Heart right ventricle (tissue), 16 donors: ENCODE measurements around the gene NPBWR2. TPM values are rescaled to one million over a fixed set of nuclear protein-coding genes. Genes with fewer than 3 reads are reported as not detected.

Experiments
- ATAC-seq, 8 donors: fragments of 200-7000 bp; cut with Tn5 transposase; one replicate each; pipeline ENCODE4 v1.9.1; 2020; ENCODE audit warnings: mild to moderate bottlenecking in 8 of 8, moderate library complexity in 8 of 8, moderate number of reproducible peaks in 1 of 8
- DNase-seq, 2 donors: peaks; one replicate each; pipeline ENCODE4 v3.0.0-alpha.2; 2020
- H3K27ac ChIP-seq, 10 donors: fragments of 200-600 bp; sonication (generic) in 2 of 10; one replicate each; pipeline versions ENCODE4 v1.5.0 to v1.8.0; 2020 to 2022; ENCODE audit warnings: mild to moderate bottlenecking in 3 of 10
- H3K27me3 ChIP-seq, 7 donors: fragments of 200-600 bp; one replicate each; pipeline ENCODE4 v1.8.0; 2021 to 2022; ENCODE audit warnings: mild to moderate bottlenecking in 2 of 7
- H3K36me3 ChIP-seq, 9 donors: fragments of 200-600 bp; sonication (generic) in 1 of 9; one replicate each; pipeline versions ENCODE4 v1.5.0 to v1.8.0; 2020 to 2022; ENCODE audit warnings: mild to moderate bottlenecking in 2 of 9
- H3K4me1 ChIP-seq, 9 donors: fragments of 200-600 bp; sonication (generic) in 1 of 9; one replicate each; pipeline versions ENCODE4 v1.5.0 to v1.8.0; 2020 to 2022; ENCODE audit warnings: mild to moderate bottlenecking in 4 of 9
- H3K4me3 ChIP-seq, 10 donors: fragments of 200-600 bp; sonication (generic) in 2 of 10; one replicate each; pipeline versions ENCODE4 v1.5.0 to v1.8.0; 2020 to 2022; ENCODE audit warnings: mild to moderate bottlenecking in 7 of 10, moderate library complexity in 2 of 10
- H3K9me3 ChIP-seq, 11 donors: fragments of 200-600 bp in 10 of 11; sonication (generic) in 2 of 11; one replicate each; pipeline versions ENCODE4 v1.5.0 to v1.8.0; 2013 to 2022; ENCODE audit warnings: mild to moderate bottlenecking in 2 of 11, control low read depth in 1 of 11, moderate library complexity in 1 of 11
- CTCF ChIP-seq, 9 donors: fragments of 200-600 bp; sonication (generic) in 2 of 9; IDR thresholded peaks; one replicate each; pipeline versions ENCODE4 v1.5.0 to v1.8.0; 2021 to 2022; ENCODE audit warnings: antibody characterized with exemption in 9 of 9, mild to moderate bottlenecking in 5 of 9, moderate library complexity in 1 of 9
- WGBS, 2 donors: extraction: QIAGEN DNeasy Blood & Tissue Kit; methylation state at CpG; one replicate each; pipeline ENCODE4 v1.1.7; 2013; ENCODE audit warnings: inconsistent platforms in 1 of 2; 5-methylcytosine and 5-hydroxymethylcytosine counted together
- intact Hi-C, 10 donors: fragments of 100-400 bp; cut with DNase I; formaldehyde crosslinking; loops; one replicate each; pipeline versions ENCODE4 v1.11.1 to v1.14.2; 2022
- polyA plus RNA-seq, 2 donors: library from polyadenylated mRNA; stranded (reverse); fragments of 200-250 nt; gene quantifications; one replicate each; pipeline ENCODE4 v1.2.3, GENCODE V29; 2013
- total RNA-seq, 10 donors: library from RNA; stranded (reverse); fragmentation: NEBNext Ultra II Directional in 3 of 10; extraction: Animal tissue kit (Norgen Biotek cat#: 25700) in 3 of 10; gene quantifications; one replicate each; pipeline versions ENCODE4 v1.2.1 to v1.2.4, GENCODE V29; 2021 to 2023
- donor health status: Arrhythmogenic right ventricular cardiomyopathy.
- donor health status: ischemic (EF 13 %, LVEDD 7.1; RV severe dilation, severe dysfunction).
- donor health status: healthy with polysubstance abuse.
- donor health status: DM: no; HTN: yes; CAD: no.
- donor health status: DM: no; HTN: no; CAD: no.
- donor health status: ischemic (EF 25% LVEDD 6.9; RV normal size, moderate dysfunction).
- donor health status: ischemic (EF 25% LVEDD 5.7; RV mildly dilated, moderate dysfunction).
- donor health status: healthy.
- donor health status: DM: yes; HTN: yes; CAD: no.
- donor health status: Ischemic cardiomyopathy.
- donor health status: ischemic (EF 35%, LVEDD 5.7; RV mildly dilated, moderate dysfunction).
- donor health status: nonischemic (EF 11% LVEDD 7.7; RV severe dilation, severe dysfunction).
- donor health status: DM: yes; HTN: yes; CAD: no.
- donor health status: PGD.
- donor health status: ischemic (EF 29% LVEDD 5.4; RV normal size, mild dysfunction).
- donor health status: nonischemic (EF 23%, LVEDD 6.1; RV moderate dilation, normal function).

Gene NPBWR2
- total and polyA plus RNA-seq, 12 donors = not detected

- peaks cover 0 to 13% (median 12%) of the 10 kb centered on the region in 9 donors for H3K4me1 ChIP-seq
- peaks cover 29 to 64% (median 47%) of the 10 kb centered on the region in 7 donors for H3K27me3 ChIP-seq
- TF ChIP-seq CTCF (IDR thresholded peaks at IDR 0.05) = no peak
- no peak overlapping the region for H3K27ac ChIP-seq
- ATAC-seq (no peak), DNase-seq (no peak)
- 73 to 76% methylated on average over 4 of the region's 4 CpGs for WGBS, 2 donors
- H3K36me3 ChIP-seq = peaks cover 0 to 12% (median 0%) of the 10 kb centered on the region in 9 donors
- no peaks in the 10 kb centered on the region for H3K9me3 ChIP-seq
- intact Hi-C loops = no loop called here
- H3K4me3 ChIP-seq = no peak overlapping the region
These were observed 6.8 kb downstream of the NPBWR2 start for GRCh38 chr20:64100566-64100888.

DNA sequence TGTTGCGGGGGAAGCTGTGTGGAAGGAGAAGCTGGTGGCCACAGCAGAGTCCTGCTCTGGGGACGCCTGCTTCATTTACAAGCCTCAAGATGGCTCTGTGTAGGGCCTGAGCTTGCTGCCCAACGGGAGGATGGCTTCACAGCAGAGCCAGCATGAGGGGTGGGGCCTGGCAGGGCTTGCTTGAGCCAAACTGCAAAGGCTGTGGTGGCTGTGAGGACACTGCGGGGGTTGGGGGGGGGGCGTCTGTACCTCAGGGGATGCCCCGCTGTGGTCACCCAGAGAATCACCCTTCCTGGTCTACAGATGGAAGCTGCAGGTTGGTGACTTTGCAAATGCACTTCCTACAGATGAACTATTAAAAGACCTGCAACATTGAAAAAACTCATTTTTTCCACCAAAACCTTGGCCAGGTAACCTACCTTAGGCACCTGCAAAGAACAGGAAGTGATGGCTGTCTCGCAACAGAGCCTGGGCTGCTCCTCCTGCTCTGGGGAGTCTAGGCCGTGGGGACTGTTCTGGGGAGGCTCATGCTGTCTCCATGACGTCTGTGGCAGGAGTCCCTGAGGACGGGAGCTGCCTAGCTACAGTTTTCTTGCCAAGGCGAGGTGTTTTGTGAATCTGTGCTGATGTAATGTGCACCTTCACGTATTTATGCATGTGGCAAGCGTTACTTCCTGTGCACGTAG is 7.3 kb downstream of the NPBWR2 start:
- peaks cover 29 to 63% (median 48%) of the 10 kb centered on the region in 7 donors for H3K27me3 ChIP-seq
- intact Hi-C loops = no loop called here
- WGBS, 2 donors = 84 to 86% methylated on average over 14 of the region's 14 CpGs
- H3K36me3 ChIP-seq = peaks cover 0 to 12% (median 0%) of the 10 kb centered on the region in 9 donors
- TF ChIP-seq CTCF (IDR thresholded peaks at IDR 0.05) = no peak
- no peak overlapping the region for H3K4me3 ChIP-seq
- DNase-seq = no peak
- H3K9me3 ChIP-seq = no peaks in the 10 kb centered on the region
- no peak for ATAC-seq
- H3K4me1 ChIP-seq = peaks cover 0 to 13% (median 12%) of the 10 kb centered on the region in 9 donors
- H3K27ac ChIP-seq = no peak overlapping the region

GRCh38 chr20:64099086-64099786 is 8.1 kb downstream of the NPBWR2 start:
- TF ChIP-seq CTCF (IDR thresholded peaks at IDR 0.05) = no peak
- Histone ChIP-seq H3K4me3 (no peak overlapping the region), H3K27ac (no peak overlapping the region), H3K27me3 (peaks cover 29 to 59% (median 48%) of the 10 kb centered on the region in 7 donors), H3K36me3 (peaks cover 0 to 12% (median 0%) of the 10 kb centered on the region in 9 donors), H3K9me3 (no peaks in the 10 kb centered on the region), H3K4me1 (peaks cover 0 to 13% (median 12%) of the 10 kb centered on the region in 9 donors)
- intact Hi-C loops = no loop called here
- WGBS, 2 donors = 85 to 90% methylated on average over 21 of the region's 21 CpGs
- no peak for ATAC-seq
- no peak for DNase-seq

GRCh38 chr20:64098471-64099013 is 8.8 kb downstream of the NPBWR2 start:
- H3K4me3 ChIP-seq = no peak overlapping the region
- WGBS, 2 donors = 96 to 97% methylated on average over 28 of the region's 28 CpGs
- H3K27ac ChIP-seq = no peak overlapping the region
- H3K27me3 ChIP-seq = peaks cover 23 to 52% (median 44%) of the 10 kb centered on the region in 7 donors
- no peaks in the 10 kb centered on the region for H3K9me3 ChIP-seq
- peaks cover 0 to 13% (median 12%) of the 10 kb centered on the region in 9 donors for H3K4me1 ChIP-seq
- intact Hi-C loops = no loop called here
- ATAC-seq (peak in 1 of 8 donors; percentile 16), DNase-seq (no peak)
- no peak for TF ChIP-seq CTCF (IDR thresholded peaks at IDR 0.05)
- H3K36me3 ChIP-seq = peaks cover 0 to 12% (median 0%) of the 10 kb centered on the region in 9 donors
